Right lobe of liver (tissue), 6 donors: ENCODE results near the gene MLXIPL. TPM values are rescaled to one million over a fixed set of nuclear protein-coding genes. Genes with fewer than 3 reads are reported as not detected.

Source experiments
- ATAC-seq, 4 donors: fragments of 200-7000 bp; cut with Tn5 transposase; one replicate each; pipeline ENCODE4 v1.9.1; 2020; ENCODE audit warnings: mild to moderate bottlenecking in 4 of 4, moderate library complexity in 4 of 4
- DNase-seq, 3 donors: peaks; one replicate each; pipeline ENCODE4 v3.0.0-alpha.2; 2020
- H3K27ac ChIP-seq, 3 donors: fragments of 200-600 bp; one replicate each; pipeline ENCODE4 v1.8.0; 2022
- H3K27me3 ChIP-seq, 2 donors: fragments of 200-600 bp; one replicate each; pipeline ENCODE4 v1.8.0; 2022
- H3K36me3 ChIP-seq, 4 donors: fragments of 200-600 bp; sonication (generic) in 1 of 4; one replicate each; pipeline versions ENCODE4 v1.5.1 to v1.8.0; 2017 to 2022; ENCODE audit warnings: control low read depth in 1 of 4
- H3K4me1 ChIP-seq, 4 donors: fragments of 200-600 bp; sonication (generic) in 1 of 4; one replicate each; pipeline versions ENCODE4 v1.5.1 to v1.8.0; 2017 to 2022; ENCODE audit warnings: control low read depth in 1 of 4
- H3K4me3 ChIP-seq, 3 donors: fragments of 200-600 bp; one replicate each; pipeline ENCODE4 v1.8.0; 2022
- H3K9me3 ChIP-seq, 4 donors: fragments of 200-600 bp; sonication (generic) in 1 of 4; one replicate each; pipeline versions ENCODE4 v1.5.1 to v1.8.0; 2017 to 2022; ENCODE audit warnings: control low read depth in 1 of 4
- POLR2A ChIP-seq: fragments of 450-650 bp; IDR thresholded peaks from one replicate; pipeline ENCODE4 v1.6.1; 2017; ENCODE audit warnings: antibody characterized with exemption, mild to moderate bottlenecking
- WGBS: methylation state at CpG from one replicate; pipeline ENCODE4 v1.1.6; 2018; ENCODE audit warnings: low coverage, low lambda C conversion rate; ENCODE audit not compliant: insufficient coverage; ENCODE audit errors: missing lambda C conversion rate; 5-methylcytosine and 5-hydroxymethylcytosine counted together
- intact Hi-C, 2 donors: fragments of 100-400 bp; cut with DNase I; formaldehyde crosslinking; loops; one replicate each; pipeline versions ENCODE4 v1.11.2 to v1.14.1; 2022
- total RNA-seq, 6 experiments: library from RNA; depleted of rRNA in 2 of 6; stranded (reverse); fragments of >200 nt in 2 of 6; fragmentation: NEBNext Ultra II Directional in 3 of 6; extraction: Animal tissue kit (Norgen Biotek cat#: 25700) in 3 of 6; gene quantifications; one replicate each; pipeline versions ENCODE4 v1.1.0 to v1.2.4, GENCODE V29; 2016 to 2023
- TF ChIP-seq, protein P1 (sequence below), 4 donors: fragments of 200-600 bp in 3 of 4; fragments of 450-650 bp in 1 of 4; IDR thresholded peaks; one replicate each; pipeline versions ENCODE4 v1.5.1 to v1.8.0; 2016 to 2022; ENCODE audit warnings: antibody characterized with exemption in 4 of 4, mild to moderate bottlenecking in 2 of 4
- donor health status: DM: no; HTN: yes; CAD: no.
- donor health status: DM: no; HTN: no; CAD: no.
- donor health status: DM: no; HTN: no; CAD: no.
- donor health status: DM: no; HTN: yes; CAD: no.
- donor health status: DM: no; HTN: yes; CAD: no.

Gene MLXIPL
- total RNA-seq, 6 experiments from 2014 or later = 53.5 to 552 (median 225) TPM

GRCh38 chr7:73606801-73607691, 17.3 kb downstream of the MLXIPL start:
- peaks cover 0 to 52% (median 19%) of the 10 kb centered on the region in 4 donors for H3K36me3 ChIP-seq
- peaks cover 0 to 29% (median 12%) of the 10 kb centered on the region in 4 donors for H3K4me1 ChIP-seq
- intact Hi-C loops = loop anchor here (5.0 to 10.0 kb wide), 2 partner anchors 68 to 120 kb away; no protein-coding TSS in a partner anchor
- no peak overlapping the region for H3K27ac ChIP-seq
- no peak for TF ChIP-seq POLR2A
- TF ChIP-seq, protein P1, sequence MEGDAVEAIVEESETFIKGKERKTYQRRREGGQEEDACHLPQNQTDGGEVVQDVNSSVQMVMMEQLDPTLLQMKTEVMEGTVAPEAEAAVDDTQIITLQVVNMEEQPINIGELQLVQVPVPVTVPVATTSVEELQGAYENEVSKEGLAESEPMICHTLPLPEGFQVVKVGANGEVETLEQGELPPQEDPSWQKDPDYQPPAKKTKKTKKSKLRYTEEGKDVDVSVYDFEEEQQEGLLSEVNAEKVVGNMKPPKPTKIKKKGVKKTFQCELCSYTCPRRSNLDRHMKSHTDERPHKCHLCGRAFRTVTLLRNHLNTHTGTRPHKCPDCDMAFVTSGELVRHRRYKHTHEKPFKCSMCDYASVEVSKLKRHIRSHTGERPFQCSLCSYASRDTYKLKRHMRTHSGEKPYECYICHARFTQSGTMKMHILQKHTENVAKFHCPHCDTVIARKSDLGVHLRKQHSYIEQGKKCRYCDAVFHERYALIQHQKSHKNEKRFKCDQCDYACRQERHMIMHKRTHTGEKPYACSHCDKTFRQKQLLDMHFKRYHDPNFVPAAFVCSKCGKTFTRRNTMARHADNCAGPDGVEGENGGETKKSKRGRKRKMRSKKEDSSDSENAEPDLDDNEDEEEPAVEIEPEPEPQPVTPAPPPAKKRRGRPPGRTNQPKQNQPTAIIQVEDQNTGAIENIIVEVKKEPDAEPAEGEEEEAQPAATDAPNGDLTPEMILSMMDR (IDR thresholded peaks at IDR 0.05) = peak; percentile 75 to 86 (median 83)
- H3K9me3 ChIP-seq = no peaks in the 10 kb centered on the region
- ATAC-seq = peak; percentile 23 to 46 (median 30)
- DNase-seq = peak in 1 of 3 donors; percentile 57
- 38% methylated on average over 7 of the region's 36 CpGs for WGBS
- H3K27me3 ChIP-seq = no peaks in the 10 kb centered on the region
- no peak overlapping the region for H3K4me3 ChIP-seq

DNA sequence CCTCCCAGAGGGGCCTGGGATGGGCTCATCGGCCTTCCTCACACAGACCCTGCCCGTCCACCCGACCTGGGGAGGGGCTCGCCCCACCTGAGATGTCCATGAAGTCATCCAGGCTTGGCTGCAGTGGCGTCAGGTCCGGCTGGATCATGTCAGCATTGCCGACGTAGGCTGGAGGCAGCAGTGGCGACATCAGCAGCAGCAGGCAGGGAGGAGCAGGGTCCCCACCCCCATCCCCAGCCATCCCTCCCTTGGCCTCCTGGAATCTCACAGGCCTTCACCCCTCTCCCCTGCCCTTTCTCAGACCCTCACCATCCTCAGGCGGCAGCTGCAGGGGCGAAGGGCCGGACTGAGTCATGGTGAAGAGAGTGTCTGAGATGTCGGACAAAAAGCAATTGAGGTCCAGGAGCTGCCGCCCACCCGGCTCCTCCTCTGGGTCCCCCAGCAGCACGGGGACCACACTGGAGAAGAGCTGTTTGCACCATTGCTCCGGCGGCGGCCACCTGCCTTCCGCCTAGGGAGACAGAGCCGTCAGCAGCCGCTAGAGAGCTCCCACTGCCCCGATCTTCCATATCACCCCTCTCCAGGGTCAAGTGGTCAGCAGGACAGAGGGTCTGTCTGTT, 18.6 kb downstream of the MLXIPL start:
- TF ChIP-seq, protein P1 (IDR thresholded peaks at IDR 0.05) = no peak
- no peak for TF ChIP-seq POLR2A
- Histone ChIP-seq H3K27me3 (no peaks in the 10 kb centered on the region), H3K36me3 (peaks cover 0 to 39% (median 12%) of the 10 kb centered on the region in 4 donors), H3K4me1 (peaks cover 0 to 15% (median 6%) of the 10 kb centered on the region in 4 donors), H3K4me3 (no peak overlapping the region), H3K27ac (no peak overlapping the region), H3K9me3 (no peaks in the 10 kb centered on the region)
- no peak for DNase-seq
- 54% methylated on average over 4 of the region's 23 CpGs for WGBS
- no peak for ATAC-seq
- intact Hi-C loops = loop anchor here (5.0 to 10.0 kb wide), 2 partner anchors 69 to 122 kb away; no protein-coding TSS in a partner anchor

GRCh38 chr7:73602721-73603651, 21.3 kb downstream of the MLXIPL start:
- peak overlapping the region in 1 of 3 donors; percentile 4 for H3K27ac ChIP-seq
- intact Hi-C loops = loop anchor here in 1 of 2 donors (10.0 kb wide), 1 partner anchor 72 kb away; no protein-coding TSS in a partner anchor
- WGBS = 36% methylated on average over 5 of the region's 22 CpGs
- H3K36me3 ChIP-seq = peaks cover 0 to 32% (median 8%) of the 10 kb centered on the region in 4 donors
- no peaks in the 10 kb centered on the region for H3K9me3 ChIP-seq
- no peak overlapping the region for H3K4me3 ChIP-seq
- peak; percentile 11 to 34 (median 20) for ATAC-seq
- no peak for TF ChIP-seq POLR2A
- peaks cover 0 to 4% (median 0%) of the 10 kb centered on the region in 4 donors for H3K4me1 ChIP-seq
- H3K27me3 ChIP-seq = no peaks in the 10 kb centered on the region
- no peak for DNase-seq

- Histone ChIP-seq H3K27me3 (no peaks in the 10 kb centered on the region), H3K4me1 (no peaks in the 10 kb centered on the region), H3K9me3 (no peaks in the 10 kb centered on the region), H3K4me3 (no peak overlapping the region), H3K27ac (no peak overlapping the region), H3K36me3 (peaks cover 0 to 30% (median 8%) of the 10 kb centered on the region in 4 donors)
- ATAC-seq = peak; percentile 0 to 28 (median 6)
- WGBS = 59% methylated on average over 7 of the region's 7 CpGs
- DNase-seq = no peak
- TF ChIP-seq, protein P1 (IDR thresholded peaks at IDR 0.05) = no peak
- TF ChIP-seq POLR2A = no peak
- intact Hi-C loops = loop anchor here in 1 of 2 donors (10.0 kb wide), 1 partner anchor 75 kb away; no protein-coding TSS in a partner anchor
Measured at GRCh38 chr7:73599916-73600315, 24.4 kb downstream of the MLXIPL start.
